Neuronal stem cell (in vitro differentiated cells): Measurements from ENCODE around the gene CFD.
"Not testable (repeated sequence)": the region's sequence is repeated elsewhere in the genome, so short reads cannot be mapped to it uniquely, and the experiment has no call there.

Experiments
- DNase-seq: peaks from one replicate; pipeline ENCODE4 v3.0.0-alpha.2; 2013; ENCODE audit warnings: low spot score
- H2AFZ ChIP-seq: one replicate; pipeline ENCODE4 v1.6.1; 2013; ENCODE audit warnings: mild to moderate bottlenecking, low read length, inconsistent platforms
- H2AK5ac ChIP-seq: 2 replicates; pipeline ENCODE4 v1.6.1; 2013; ENCODE audit warnings: low read depth, mild to moderate bottlenecking, inconsistent platforms, low read length, moderate library complexity, mixed read lengths
- H2BK120ac ChIP-seq: 2 replicates; pipeline ENCODE4 v1.6.1; 2013; ENCODE audit warnings: low read depth, mild to moderate bottlenecking, inconsistent platforms, low read length, moderate library complexity, mixed read lengths
- H2BK12ac ChIP-seq: one replicate; pipeline ENCODE4 v1.6.1; 2013; ENCODE audit warnings: low read length, inconsistent platforms
- H2BK15ac ChIP-seq: 2 replicates; pipeline ENCODE4 v1.6.1; 2013; ENCODE audit warnings: mild to moderate bottlenecking, low read length, inconsistent platforms, mixed read lengths
- H2BK5ac ChIP-seq: one replicate; pipeline ENCODE4 v1.6.1; 2013; ENCODE audit warnings: inconsistent platforms, mild to moderate bottlenecking, low read length, moderate library complexity
- H3K14ac ChIP-seq: one replicate; pipeline ENCODE4 v1.6.1; 2013; ENCODE audit warnings: low read length, inconsistent platforms
- H3K18ac ChIP-seq: 2 replicates; pipeline ENCODE4 v1.6.1; 2013; ENCODE audit warnings: low read length, inconsistent platforms
- H3K23ac ChIP-seq: 2 replicates; pipeline ENCODE4 v1.6.1; 2013; ENCODE audit warnings: low read depth, mild to moderate bottlenecking, mixed read lengths, low read length, inconsistent platforms; ENCODE audit not compliant: poor library complexity
- H3K27ac ChIP-seq: replicated peaks from 3 replicates; pipeline ENCODE4 v1.5.1; 2013; ENCODE audit warnings: low read length, inconsistent platforms
- H3K27me3 ChIP-seq, 3 experiments: 2 replicates each; pipeline ENCODE4 v1.6.1; 2013; ENCODE audit warnings: low read length in 3 of 3, mild to moderate bottlenecking in 2 of 3, inconsistent platforms in 1 of 3, low read depth in 1 of 3, mixed read lengths in 1 of 3, moderate library complexity in 1 of 3; ENCODE audit not compliant: control insufficient read depth in 3 of 3, insufficient read depth in 3 of 3
- H3K36me3 ChIP-seq, 2 donors: replicated peaks in 1 of 2; 2 replicates each; pipeline ENCODE4 v1.6.1; 2013; ENCODE audit warnings: low read length in 2 of 2; ENCODE audit not compliant: control insufficient read depth in 2 of 2, insufficient read depth in 2 of 2
- H3K4ac ChIP-seq: 2 replicates; pipeline ENCODE4 v1.6.1; 2013; ENCODE audit warnings: inconsistent platforms, mild to moderate bottlenecking, low read length, moderate library complexity
- H3K4me1 ChIP-seq, 2 donors: 1 replicate in 1 of 2; 2 replicates in 1 of 2; pipeline ENCODE4 v1.6.1; 2013; ENCODE audit warnings: low read length in 2 of 2, low read depth in 1 of 2; ENCODE audit not compliant: control insufficient read depth in 2 of 2, insufficient read depth in 1 of 2
- H3K4me2 ChIP-seq: one replicate; pipeline ENCODE4 v1.6.1; 2013; ENCODE audit warnings: mild to moderate bottlenecking, low read length, inconsistent platforms; ENCODE audit not compliant: insufficient read depth, poor library complexity, severe bottlenecking
- H3K4me3 ChIP-seq, 2 donors: 2 replicates each; pipeline ENCODE4 v1.5.1; 2013; ENCODE audit warnings: low read length in 2 of 2, mild to moderate bottlenecking in 2 of 2, inconsistent platforms in 1 of 2, moderate library complexity in 1 of 2
- H3K79me1 ChIP-seq: one replicate; pipeline ENCODE4 v1.6.1; 2013; ENCODE audit warnings: low read depth, mild to moderate bottlenecking, inconsistent platforms, low read length, moderate library complexity
- H3K9ac ChIP-seq: one replicate; pipeline ENCODE4 v1.6.1; 2013; ENCODE audit warnings: mild to moderate bottlenecking, low read depth, low read length, inconsistent platforms; ENCODE audit not compliant: poor library complexity
- H3K9me3 ChIP-seq, 2 donors: replicated peaks in 1 of 2; 2 replicates each; pipeline versions ENCODE3 to v1.6.1; 2013; ENCODE audit warnings: low read length in 2 of 2, mild to moderate bottlenecking in 2 of 2, inconsistent platforms in 1 of 2, low read depth in 1 of 2, mixed read lengths in 1 of 2, moderate library complexity in 1 of 2; ENCODE audit not compliant: control insufficient read depth in 2 of 2, insufficient read depth in 1 of 2
- H4K8ac ChIP-seq: one replicate; pipeline ENCODE4 v1.6.1; 2013; ENCODE audit warnings: low read depth, mild to moderate bottlenecking, inconsistent platforms, low read length, moderate library complexity
- H4K91ac ChIP-seq: one replicate; pipeline ENCODE4 v1.6.1; 2013; ENCODE audit warnings: low read length, low read depth, mild to moderate bottlenecking, inconsistent platforms; ENCODE audit not compliant: poor library complexity
- WGBS, 2 donors: extraction: QIAGEN DNeasy Blood & Tissue Kit; methylation state at CpG; one replicate each; pipeline ENCODE4 v1.1.7; 2013; ENCODE audit warnings: missing lambda C conversion rate in 2 of 2, mixed read lengths in 1 of 2; ENCODE audit not compliant: insufficient read length in 2 of 2, insufficient replicate concordance in 1 of 2; ENCODE audit errors: extremely low coverage in 2 of 2; 5-methylcytosine and 5-hydroxymethylcytosine counted together

Gene CFD

GRCh38 chr19:849195-849594, 10.3 kb upstream of the CFD start:
- H3K18ac ChIP-seq, H2BK15ac ChIP-seq, H2AFZ ChIP-seq, H3K4me3 ChIP-seq, H2BK120ac ChIP-seq, H4K8ac ChIP-seq, DNase-seq, H3K4ac ChIP-seq, H3K23ac ChIP-seq, H2BK12ac ChIP-seq, H3K4me2 ChIP-seq, H3K14ac ChIP-seq, H2BK5ac ChIP-seq, H2AK5ac ChIP-seq, H4K91ac ChIP-seq, H3K36me3 ChIP-seq, H3K9me3 ChIP-seq, H3K9ac ChIP-seq, H3K27ac ChIP-seq, H3K4me1 ChIP-seq, H3K79me1 ChIP-seq: not testable (repeated sequence)
- peaks cover 0 to 35% (median 3%) of the 10 kb centered on the region in 3 experiments for H3K27me3 ChIP-seq
- WGBS, 2 donors: no CpG with 5 or more reads among the region's 8 CpGs

DNA sequence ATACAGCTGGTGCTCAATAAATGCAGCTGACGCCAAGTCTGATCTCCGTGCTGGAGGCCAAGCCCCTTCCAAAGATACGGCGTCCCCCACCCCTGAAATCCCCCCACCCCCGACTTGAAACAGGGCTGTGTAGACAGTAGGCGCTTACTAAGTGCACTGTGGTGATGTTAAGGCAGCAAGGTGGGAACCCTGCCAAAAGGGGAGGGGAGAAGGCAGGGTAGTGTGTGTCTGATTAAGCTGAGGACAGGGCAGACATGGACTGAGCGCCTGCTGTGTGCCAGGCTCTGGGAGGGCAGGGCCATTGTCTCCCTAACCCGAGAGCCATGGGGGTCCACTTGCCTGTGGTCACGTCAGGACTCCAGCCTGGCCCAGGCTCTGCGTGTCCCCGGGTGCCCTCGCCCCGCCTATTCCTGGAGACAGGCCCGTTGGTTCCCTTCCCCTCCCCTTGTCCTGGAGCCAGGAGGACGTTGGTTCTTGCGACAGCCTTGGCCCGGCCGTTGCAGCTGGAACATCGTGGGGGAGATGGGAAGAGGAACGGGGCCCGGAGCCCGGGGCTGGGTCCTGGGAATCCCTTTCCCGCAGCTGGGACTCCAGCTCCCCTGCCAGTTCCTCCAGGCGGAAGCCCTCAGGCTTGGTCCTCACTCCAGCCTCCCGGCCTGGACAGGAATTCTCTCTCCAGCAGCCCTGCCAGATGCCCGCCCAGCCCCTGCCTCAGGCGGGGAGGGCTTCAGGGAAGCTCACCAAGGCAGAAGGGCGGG, 9.1 kb upstream of the CFD start:
- no peak overlapping the region for H3K4me2 ChIP-seq
- H3K36me3 ChIP-seq: no peaks in the 10 kb centered on the region
- no peaks in the 10 kb centered on the region for H3K9me3 ChIP-seq
- no peak overlapping the region for H2BK120ac ChIP-seq
- H3K14ac ChIP-seq: peak overlapping the region; percentile 71
- no peak for DNase-seq
- H3K4me1 ChIP-seq: peaks cover 5 to 9% of the 10 kb centered on the region in 2 donors
- H3K23ac ChIP-seq: peak overlapping the region; percentile 55
- H2AFZ ChIP-seq: peak overlapping the region; percentile 86
- H3K4me3 ChIP-seq: no peak overlapping the region
- peak overlapping the region; percentile 84 for H2AK5ac ChIP-seq
- peaks cover 0 to 28% (median 0%) of the 10 kb centered on the region in 3 experiments for H3K27me3 ChIP-seq
- peak overlapping the region; percentile 43 for H4K8ac ChIP-seq
- H2BK15ac ChIP-seq: peak overlapping the region; percentile 94
- no CpG with 5 or more reads among the region's 28 CpGs for WGBS, 2 donors
- H4K91ac ChIP-seq: no peak overlapping the region
- H2BK5ac ChIP-seq: peak overlapping the region; percentile 13
- no peak overlapping the region for H3K27ac ChIP-seq
- H3K18ac ChIP-seq: peak overlapping the region; percentile 74
- H3K9ac ChIP-seq: peak overlapping the region; percentile 21
- peaks cover 2% of the 10 kb centered on the region for H3K79me1 ChIP-seq
- H3K4ac ChIP-seq: peak overlapping the region; percentile 95
- H2BK12ac ChIP-seq: peak overlapping the region; percentile 73

DNA sequence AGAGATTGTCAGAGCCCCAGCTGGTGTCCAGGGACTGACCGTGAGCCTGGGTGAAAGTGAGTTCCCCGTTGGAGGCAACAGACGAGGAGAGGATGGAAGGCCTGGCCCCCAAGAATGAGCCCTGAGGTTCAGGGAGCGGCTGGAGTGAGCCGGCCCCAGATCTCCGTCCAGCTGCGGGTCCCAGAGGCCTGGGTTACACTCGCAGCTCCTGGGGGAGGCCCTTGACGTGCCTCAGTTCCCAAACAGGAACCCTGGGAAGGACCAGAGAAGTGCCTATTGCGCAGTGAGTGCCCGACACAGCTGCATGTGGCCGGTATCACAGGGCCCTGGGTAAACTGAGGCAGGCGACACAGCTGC, 8.5 kb upstream of the CFD start:
- Histone ChIP-seq H3K9me3 (no peaks in the 10 kb centered on the region), H3K14ac (no peak overlapping the region), H4K8ac (peak overlapping the region; percentile 43), H3K4me3 (no peak overlapping the region), H3K36me3 (no peaks in the 10 kb centered on the region), H3K4me1 (peaks cover 2 to 4% of the 10 kb centered on the region in 2 donors), H2BK5ac (peak overlapping the region; percentile 13), H3K4ac (no peak overlapping the region), H3K4me2 (no peak overlapping the region), H3K27me3 (peaks cover 0 to 23% (median 0%) of the 10 kb centered on the region in 3 experiments), H3K18ac (peak overlapping the region; percentile 74), H2AK5ac (peak overlapping the region; percentile 84), H3K9ac (no peak overlapping the region), H2BK15ac (peak overlapping the region; percentile 94), H3K23ac (no peak overlapping the region), H4K91ac (no peak overlapping the region), H2BK120ac (no peak overlapping the region), H3K79me1 (peaks cover 2% of the 10 kb centered on the region), H2BK12ac (no peak overlapping the region), H3K27ac (no peak overlapping the region), H2AFZ (peak overlapping the region; percentile 86)
- no CpG with 5 or more reads among the region's 13 CpGs for WGBS, 2 donors
- DNase-seq: no peak

DNA sequence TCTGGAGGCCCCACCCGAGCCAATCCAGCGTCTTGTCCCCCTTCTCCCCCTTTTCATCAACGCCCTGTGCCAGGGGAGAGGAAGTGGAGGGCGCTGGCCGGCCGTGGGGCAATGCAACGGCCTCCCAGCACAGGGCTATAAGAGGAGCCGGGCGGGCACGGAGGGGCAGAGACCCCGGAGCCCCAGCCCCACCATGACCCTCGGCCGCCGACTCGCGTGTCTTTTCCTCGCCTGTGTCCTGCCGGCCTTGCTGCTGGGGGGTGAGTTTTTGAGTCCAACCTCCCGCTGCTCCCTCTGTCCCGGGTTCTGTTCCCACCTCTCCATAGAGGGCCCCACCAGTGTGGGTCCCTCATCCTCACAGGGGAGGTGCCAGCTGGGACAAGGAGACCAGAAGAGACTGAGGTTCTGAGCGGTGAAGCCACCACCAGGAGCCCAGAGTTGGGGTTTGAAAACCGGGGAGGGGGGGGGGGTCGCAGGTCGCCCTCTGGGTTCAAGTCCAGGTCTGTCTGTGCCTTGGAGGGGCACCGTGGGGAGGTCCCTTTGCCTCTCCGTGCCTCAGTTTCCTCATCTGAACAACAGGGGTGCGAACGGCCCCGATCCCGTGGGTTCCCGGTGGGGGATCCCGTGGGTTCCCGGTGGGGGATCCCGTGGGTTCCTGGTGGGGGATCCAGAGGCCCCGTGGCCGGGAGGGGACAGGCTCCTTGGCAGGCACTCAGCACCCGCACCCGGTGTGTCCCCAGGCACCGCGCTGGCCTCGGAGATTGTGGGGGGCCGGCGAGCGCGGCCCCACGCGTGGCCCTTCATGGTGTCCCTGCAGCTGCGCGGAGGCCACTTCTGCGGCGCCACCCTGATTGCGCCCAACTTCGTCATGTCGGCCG, 7.1 kb upstream of the CFD start, which contains the start of gene ELANE:
TSS of gene ELANE (plus strand) at position 168 of the 878 bp plus-strand sequence. CDS start at position 194, 26 bp downstream.
- H2AFZ ChIP-seq: no peak within 1 kb of the TSS
- no peaks in the 10 kb centered on the region for H3K9me3 ChIP-seq
- H3K4me2 ChIP-seq: no peak within 1 kb of the TSS
- H4K8ac ChIP-seq: no peak within 1 kb of the TSS
- no peak within 1 kb of the TSS for H2BK5ac ChIP-seq
- H3K23ac ChIP-seq: no peak within 1 kb of the TSS
- no peak within 1 kb of the TSS for H3K27ac ChIP-seq
- peak within 1 kb of the TSS; percentile 90 for H2AK5ac ChIP-seq
- peak within 1 kb of the TSS; percentile 58 for H2BK15ac ChIP-seq
- peak within 1 kb of the TSS; percentile 66 for H3K4ac ChIP-seq
- no CpG with 5 or more reads among the region's 55 CpGs for WGBS, 2 donors
- no peak within 1 kb of the TSS for H3K14ac ChIP-seq
- DNase-seq: no peak
- H3K4me1 ChIP-seq: peaks cover 0 to 3% of the 10 kb centered on the region in 2 donors
- no peak within 1 kb of the TSS for H4K91ac ChIP-seq
- H3K79me1 ChIP-seq: no peaks in the 10 kb centered on the region
- H3K18ac ChIP-seq: peak within 1 kb of the TSS; percentile 57
- no peak within 1 kb of the TSS for H2BK120ac ChIP-seq
- H3K27me3 ChIP-seq: peaks cover 0 to 12% (median 0%) of the 10 kb centered on the region in 3 experiments
- H3K9ac ChIP-seq: no peak within 1 kb of the TSS
- peak within 1 kb of the TSS; percentile 41 for H2BK12ac ChIP-seq
- H3K4me3 ChIP-seq: no peak within 1 kb of the TSS
- H3K36me3 ChIP-seq: no peaks in the 10 kb centered on the region
